ENCODE measurements around the gene SMYD4. TPM values are rescaled to one million over a fixed set of nuclear protein-coding genes. Genes with fewer than 3 reads are reported as not detected.

The SMYD4 gene
- total RNA-seq, 2 donors from 2014 or later, result 8.0 to 14.7 TPM

GRCh38 chr17:1852327-1852726 lies 22.6 kb upstream of the SMYD4 start:
- Histone ChIP-seq H3K27ac (no peak overlapping the region), H3K9me3 (no peaks in the 10 kb centered on the region), H3K4me3 (no peak overlapping the region), H3K36me3 (peaks cover 11% of the 10 kb centered on the region), H3K27me3 (no peaks in the 10 kb centered on the region), H3K9ac (ENCODE audit: low read depth in 2 of 2, low read length in 2 of 2) (no peak overlapping the region), H3K4me1 (no peaks in the 10 kb centered on the region)
- intact Hi-C loops (cut with DNase I), result no loop called here
- DNase-seq, result no peak
- no peak for TF ChIP-seq CTCF (IDR thresholded peaks at IDR 0.05)

GRCh38 chr17:1847191-1847590 lies 17.5 kb upstream of the SMYD4 start:
- Histone ChIP-seq H3K27ac (no peak overlapping the region), H3K27me3 (no peaks in the 10 kb centered on the region), H3K4me3 (no peak overlapping the region), H3K4me1 (no peaks in the 10 kb centered on the region), H3K9ac (ENCODE audit: low read depth in 2 of 2, low read length in 2 of 2) (no peak overlapping the region), H3K36me3 (peaks cover 6% of the 10 kb centered on the region), H3K9me3 (no peaks in the 10 kb centered on the region)
- TF ChIP-seq CTCF (IDR thresholded peaks at IDR 0.05), result no peak
- intact Hi-C loops (cut with DNase I), result no loop called here
- no peak for DNase-seq

GRCh38 chr17:1843947-1844346 lies 14.2 kb upstream of the SMYD4 start:
- no peak for DNase-seq
- Histone ChIP-seq H3K4me1 (no peaks in the 10 kb centered on the region), H3K9ac (ENCODE audit: low read depth in 2 of 2, low read length in 2 of 2) (no peak overlapping the region), H3K36me3 (no peaks in the 10 kb centered on the region), H3K27me3 (no peaks in the 10 kb centered on the region), H3K27ac (no peak overlapping the region), H3K4me3 (no peak overlapping the region), H3K9me3 (no peaks in the 10 kb centered on the region)
- no peak for TF ChIP-seq CTCF (IDR thresholded peaks at IDR 0.05)
- intact Hi-C loops (cut with DNase I), result no loop called here

GRCh38 chr17:1839516-1839915 lies 9.8 kb upstream of the SMYD4 start:
- no peaks in the 10 kb centered on the region for H3K4me1 ChIP-seq
- H3K9me3 ChIP-seq, result no peaks in the 10 kb centered on the region
- no peak overlapping the region for H3K27ac ChIP-seq
- H3K27me3 ChIP-seq, result no peaks in the 10 kb centered on the region
- no peak overlapping the region for H3K9ac ChIP-seq (ENCODE audit: low read depth in 2 of 2, low read length in 2 of 2)
- intact Hi-C loops (cut with DNase I), result no loop called here
- no peaks in the 10 kb centered on the region for H3K36me3 ChIP-seq
- TF ChIP-seq CTCF (IDR thresholded peaks at IDR 0.05), result no peak
- DNase-seq, result no peak
- no peak overlapping the region for H3K4me3 ChIP-seq

- H3K9me3 ChIP-seq, result no peaks in the 10 kb centered on the region
- H3K4me1 ChIP-seq, result peaks cover 6% of the 10 kb centered on the region
- H3K9ac ChIP-seq (ENCODE audit: low read depth in 2 of 2, low read length in 2 of 2), result no peak overlapping the region
- no peak overlapping the region for H3K4me3 ChIP-seq
- H3K27ac ChIP-seq, result no peak overlapping the region
- TF ChIP-seq CTCF (IDR thresholded peaks at IDR 0.05), result no peak
- no peaks in the 10 kb centered on the region for H3K36me3 ChIP-seq
- no peaks in the 10 kb centered on the region for H3K27me3 ChIP-seq
- intact Hi-C loops (cut with DNase I), result no loop called here
- no peak for DNase-seq
Observed at GRCh38 chr17:1834380-1835149, 4.9 kb upstream of the SMYD4 start.
